Measurements from ENCODE around the gene CENPP. TPM values are rescaled to one million over a fixed set of nuclear protein-coding genes. Genes with fewer than 3 reads are reported as not detected.

The CENPP gene
- total and polyA plus RNA-seq, 4 donors: 0.62 to 8.7 (median 1.3) TPM

- H3K9ac ChIP-seq (ENCODE audit: low read depth in 1 of 2, low read length in 2 of 2): no peak overlapping the region
- no peak overlapping the region for H3K4me3 ChIP-seq (ENCODE audit: low read depth in 1 of 3, low read length in 3 of 3)
- H3K36me3 ChIP-seq (ENCODE audit: control insufficient read depth in 4 of 4, insufficient read depth in 3 of 4, low read depth in 1 of 4, low read length in 3 of 4): no peaks in the 10 kb centered on the region
- no peak overlapping the region for H3K27ac ChIP-seq (ENCODE audit: low read depth in 1 of 2, low read length in 2 of 2)
- TF ChIP-seq ZBTB33 (IDR thresholded peaks at IDR 0.05) (no peak), SP1 (IDR thresholded peaks at IDR 0.05) (no peak), EGR1 (IDR thresholded peaks at IDR 0.05; ENCODE audit: low read depth in 2 of 2) (no peak), NR2F2 (IDR thresholded peaks at IDR 0.05) (no peak), MAX (IDR thresholded peaks at IDR 0.05) (no peak), JUND (IDR thresholded peaks at IDR 0.05) (no peak), FOXA2 (IDR thresholded peaks at IDR 0.05) (no peak), CTCF (IDR thresholded peaks at IDR 0.05; ENCODE audit: low read depth, low read length, missing input control) (no peak), REST (IDR thresholded peaks at IDR 0.05) (no peak), FOXA1 (IDR thresholded peaks at IDR 0.05) (no peak), ATF3 (IDR thresholded peaks at IDR 0.05) (no peak)
- H3K9me3 ChIP-seq (ENCODE audit: control insufficient read depth in 4 of 4, low read length in 3 of 4): no peaks in the 10 kb centered on the region
- no peak for DNase-seq (ENCODE audit: low spot score)
- no peaks in the 10 kb centered on the region for H3K4me1 ChIP-seq (ENCODE audit: control insufficient read depth in 4 of 4, insufficient read depth in 4 of 4, low read length in 3 of 4)
- no peaks in the 10 kb centered on the region for H3K27me3 ChIP-seq (ENCODE audit: control insufficient read depth in 4 of 4, insufficient read depth in 4 of 4, low read length in 3 of 4)
- 97% methylated on average over 2 of the region's 2 CpGs for WGBS
Observed at GRCh38 chr9:92468206-92468605, 142.5 kb downstream of the CENPP start.

GRCh38 chr9:92474587-92474986 is 148.8 kb downstream of the CENPP start:
- no peaks in the 10 kb centered on the region for H3K27me3 ChIP-seq (ENCODE audit: control insufficient read depth in 4 of 4, insufficient read depth in 4 of 4, low read length in 3 of 4)
- no peaks in the 10 kb centered on the region for H3K36me3 ChIP-seq (ENCODE audit: control insufficient read depth in 4 of 4, insufficient read depth in 3 of 4, low read depth in 1 of 4, low read length in 3 of 4)
- no peak overlapping the region for H3K4me3 ChIP-seq (ENCODE audit: low read depth in 1 of 3, low read length in 3 of 3)
- no peak overlapping the region for H3K27ac ChIP-seq (ENCODE audit: low read depth in 1 of 2, low read length in 2 of 2)
- no peak overlapping the region for H3K9ac ChIP-seq (ENCODE audit: low read depth in 1 of 2, low read length in 2 of 2)
- WGBS: 95% methylated on average over 3 of the region's 3 CpGs
- no peak for TF ChIP-seq REST (IDR thresholded peaks at IDR 0.05)
- TF ChIP-seq ZBTB33 (IDR thresholded peaks at IDR 0.05): no peak
- TF ChIP-seq RAD21 (IDR thresholded peaks at IDR 0.05): no peak
- TF ChIP-seq HNF4G (IDR thresholded peaks at IDR 0.05): no peak
- no peak for TF ChIP-seq RXRA (IDR thresholded peaks at IDR 0.05)
- no peak for TF ChIP-seq JUND (IDR thresholded peaks at IDR 0.05)
- no peak for TF ChIP-seq FOXA1 (IDR thresholded peaks at IDR 0.05)
- TF ChIP-seq TAF1 (conservative IDR thresholded peaks at IDR 0.05): no peak
- TF ChIP-seq EGR1 (IDR thresholded peaks at IDR 0.05; ENCODE audit: low read depth in 2 of 2): no peak
- no peak for TF ChIP-seq GABPA (IDR thresholded peaks at IDR 0.05 in 1 of 2, conservative IDR thresholded peaks at IDR 0.05 in 1 of 2)
- TF ChIP-seq YY1 (IDR thresholded peaks at IDR 0.05): no peak
- no peak for TF ChIP-seq NR2F2 (IDR thresholded peaks at IDR 0.05)
- TF ChIP-seq ATF3 (IDR thresholded peaks at IDR 0.05): no peak
- no peak for TF ChIP-seq FOXA2 (IDR thresholded peaks at IDR 0.05)
- TF ChIP-seq SP1 (IDR thresholded peaks at IDR 0.05): no peak
- no peak for DNase-seq (ENCODE audit: low spot score)
- H3K4me1 ChIP-seq (ENCODE audit: control insufficient read depth in 4 of 4, insufficient read depth in 4 of 4, low read length in 3 of 4): no peaks in the 10 kb centered on the region
- H3K9me3 ChIP-seq (ENCODE audit: control insufficient read depth in 4 of 4, low read length in 3 of 4): no peaks in the 10 kb centered on the region
